ENCODE results near the gene FSIP1.
"Not testable (repeated sequence)": the region's sequence is repeated elsewhere in the genome, so short reads cannot be mapped to it uniquely, and the experiment has no call there.

The FSIP1 gene

DNA sequence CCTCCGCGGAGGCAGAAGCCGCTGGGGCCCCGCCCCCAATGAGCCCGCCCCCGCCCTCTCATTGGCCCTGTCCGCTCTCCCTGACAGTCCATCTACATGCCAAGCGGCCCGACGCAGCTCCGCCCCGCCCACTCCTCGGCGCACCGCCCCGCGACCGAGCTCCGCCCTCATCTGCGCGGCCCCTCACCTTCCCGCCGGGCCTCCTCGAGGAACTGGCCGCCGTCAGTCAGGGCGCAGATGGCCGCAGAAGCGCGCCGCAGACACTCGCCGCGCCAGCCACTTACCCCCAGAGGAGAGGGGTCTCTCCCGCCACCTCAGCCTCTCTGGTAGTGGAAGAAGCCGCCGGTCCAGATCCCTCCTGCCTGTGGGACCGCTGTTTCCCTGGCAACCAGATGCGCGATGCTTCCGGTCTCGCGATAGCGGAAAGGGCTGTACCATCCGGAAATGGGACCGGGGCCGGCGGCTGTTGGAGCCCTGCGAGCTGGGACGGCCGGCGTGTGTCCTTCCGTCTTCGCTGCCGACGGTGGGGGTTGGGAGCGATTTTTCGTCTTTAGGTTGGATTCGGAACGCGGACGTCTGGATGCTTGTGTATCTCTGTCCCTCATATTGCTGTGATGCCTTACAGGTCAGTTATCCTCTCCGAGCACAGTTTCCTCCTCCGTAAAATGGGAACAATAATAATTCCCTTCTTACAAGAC, at the start of gene FSIP1:
TSS of gene FSIP1 (minus strand) at position 401 of the 698 bp plus-strand sequence. CDS start 6,317 bp downstream, outside the sequence.
- peak; percentile 97 for DNase-seq (ENCODE audit: low spot score)

DNA sequence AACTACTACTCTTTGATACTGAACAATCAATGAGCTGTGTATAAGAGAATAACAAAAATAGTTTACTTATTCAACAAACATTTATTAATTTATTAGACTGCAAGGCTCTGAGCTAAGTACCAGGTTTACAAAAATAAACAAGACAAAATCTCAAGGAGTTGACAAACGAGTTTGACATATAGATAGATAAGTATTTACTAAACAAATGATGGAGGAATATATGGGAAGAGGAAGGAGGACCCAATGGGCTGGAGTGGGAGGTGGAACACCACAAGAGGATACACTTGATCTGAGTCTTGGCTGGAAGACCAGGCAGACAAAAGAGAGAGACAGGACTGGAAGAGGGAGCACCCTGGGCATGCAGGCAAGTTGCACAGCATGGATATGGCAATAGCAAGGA, 47.5 kb upstream of the FSIP1 start:
- DNase-seq (ENCODE audit: low spot score), result no peak

DNA sequence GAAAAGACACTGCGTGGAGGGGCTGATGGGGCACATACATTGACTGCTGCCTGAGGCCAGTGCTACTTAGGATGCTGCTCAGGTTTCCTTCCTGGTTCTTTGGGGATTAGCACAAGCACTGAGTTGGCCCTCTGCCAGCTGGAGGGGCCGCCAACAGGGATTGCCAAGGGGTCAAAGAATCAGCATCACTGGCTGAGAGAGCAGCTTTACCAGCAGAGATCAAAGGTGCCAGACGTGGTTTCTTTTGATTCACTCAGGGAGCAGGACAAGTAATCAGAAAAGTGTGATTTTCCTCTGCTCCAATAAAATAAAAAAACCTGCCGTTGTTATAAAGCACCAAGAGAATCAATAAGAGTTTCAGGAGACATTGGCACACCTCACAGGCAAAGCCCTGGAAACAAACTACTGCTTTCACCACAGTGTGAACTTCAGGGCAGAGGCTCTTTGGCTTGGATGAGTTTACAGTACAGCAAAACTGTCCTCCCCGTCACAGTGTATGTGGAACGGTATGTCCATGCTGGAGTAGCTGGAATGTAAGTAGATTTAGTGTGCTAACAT, 45.8 kb upstream of the FSIP1 start:
- DNase-seq (ENCODE audit: low spot score), result no peak

DNA sequence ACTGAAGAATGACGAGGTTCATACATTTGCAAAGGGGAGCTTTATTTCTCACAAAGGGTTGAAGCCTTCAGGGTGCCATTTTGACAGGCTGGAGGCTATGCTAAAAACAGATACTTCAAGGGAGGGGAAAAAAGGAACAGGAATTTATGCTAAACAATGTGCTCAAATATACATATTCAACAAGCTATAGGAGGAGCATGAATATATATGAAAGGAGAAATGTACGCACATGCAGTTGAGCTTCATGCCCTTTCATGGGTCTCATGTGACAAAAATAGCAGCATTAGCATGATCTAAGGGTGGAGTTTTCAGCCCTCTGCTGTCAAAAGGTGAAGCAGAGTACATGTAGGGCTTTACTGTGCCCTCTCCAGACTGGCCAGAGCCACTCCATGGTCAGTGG, 44.3 kb upstream of the FSIP1 start:
- no peak for DNase-seq (ENCODE audit: low spot score)

DNA sequence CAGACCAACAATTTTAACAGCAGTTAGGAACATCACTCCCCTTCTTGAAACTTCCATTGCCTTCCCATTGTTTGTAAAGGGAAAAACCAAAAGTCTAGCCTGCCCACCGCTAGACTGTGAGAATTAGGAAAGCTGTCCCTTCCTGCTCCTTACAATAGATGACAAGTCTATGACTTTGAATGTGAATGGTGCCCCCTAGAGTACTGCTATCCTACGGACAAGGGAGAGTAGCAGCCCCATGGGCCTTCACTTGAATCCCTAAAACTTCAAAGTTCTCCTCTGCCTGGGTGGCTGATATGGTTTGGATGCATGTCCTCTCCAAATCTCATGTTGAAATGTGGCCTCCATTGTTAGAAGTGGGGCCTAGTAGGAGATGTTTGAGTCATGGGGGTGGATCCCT, 41.0 kb upstream of the FSIP1 start:
- DNase-seq (ENCODE audit: low spot score), result no peak

DNA sequence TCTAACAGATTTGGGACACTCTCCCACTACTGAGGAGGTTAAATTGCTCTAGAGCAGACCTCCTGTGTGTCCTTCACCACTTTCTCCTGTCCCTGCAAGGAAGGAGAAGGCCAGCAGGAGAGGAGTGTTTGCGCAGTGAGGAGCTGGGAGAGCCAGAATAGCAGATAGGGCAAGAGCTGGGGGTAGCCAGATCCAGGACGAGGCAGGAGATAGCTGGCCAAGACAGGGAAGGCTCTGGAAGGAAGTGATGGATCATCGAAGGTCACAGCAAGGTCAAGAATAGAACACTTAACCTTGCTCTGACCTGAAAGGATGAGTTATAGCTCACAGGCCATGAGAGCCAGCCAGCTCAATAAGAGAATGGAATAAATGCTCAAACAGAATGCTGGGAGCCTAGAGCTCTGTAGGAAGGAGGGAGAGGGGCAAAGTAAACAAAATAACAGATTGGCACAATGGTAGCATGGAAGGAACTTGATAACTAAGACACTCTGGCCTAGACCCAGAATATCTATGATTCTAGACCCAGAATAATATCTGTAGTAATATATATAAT, 37.5 kb upstream of the FSIP1 start:
- DNase-seq (ENCODE audit: low spot score), result no peak

DNA sequence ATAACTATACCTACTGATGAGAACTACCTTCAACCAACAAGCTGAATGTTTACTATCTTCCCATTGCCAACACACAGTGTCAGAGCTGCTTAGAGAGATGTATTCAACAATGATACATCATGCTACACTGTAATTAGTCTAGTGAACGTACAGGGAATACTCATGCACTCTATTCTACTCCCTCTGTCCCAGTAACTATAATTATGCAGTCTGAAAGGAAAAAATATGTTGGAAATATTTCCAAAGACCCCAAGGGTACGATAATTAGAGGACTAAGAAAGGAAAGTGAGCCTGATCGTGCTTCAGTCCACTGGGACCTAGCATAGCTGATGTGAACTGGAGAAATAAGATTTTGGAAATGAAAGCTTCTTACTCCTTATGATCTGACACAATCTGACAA, 36.9 kb upstream of the FSIP1 start:
- DNase-seq (ENCODE audit: low spot score), result no peak

DNA sequence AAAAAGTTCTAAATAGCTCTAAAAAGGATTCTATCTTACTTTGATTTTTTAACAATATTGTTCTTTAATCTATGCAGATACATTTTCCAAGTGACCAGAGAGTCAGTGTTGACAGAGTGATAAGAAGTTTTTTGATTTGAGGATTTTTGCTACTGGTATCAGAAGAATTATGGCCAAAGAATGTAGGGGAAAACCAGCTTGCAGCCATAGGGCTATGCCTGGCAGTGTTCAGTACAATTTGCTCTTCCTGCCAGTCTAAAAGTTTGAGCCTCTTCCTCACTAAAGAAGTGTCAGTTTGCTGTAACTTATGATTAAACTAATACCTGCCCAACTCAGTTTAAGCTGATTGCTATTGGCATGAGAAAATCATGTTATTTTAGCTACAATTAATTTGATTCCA, 35.3 kb upstream of the FSIP1 start:
- DNase-seq (ENCODE audit: low spot score), result no peak

DNA sequence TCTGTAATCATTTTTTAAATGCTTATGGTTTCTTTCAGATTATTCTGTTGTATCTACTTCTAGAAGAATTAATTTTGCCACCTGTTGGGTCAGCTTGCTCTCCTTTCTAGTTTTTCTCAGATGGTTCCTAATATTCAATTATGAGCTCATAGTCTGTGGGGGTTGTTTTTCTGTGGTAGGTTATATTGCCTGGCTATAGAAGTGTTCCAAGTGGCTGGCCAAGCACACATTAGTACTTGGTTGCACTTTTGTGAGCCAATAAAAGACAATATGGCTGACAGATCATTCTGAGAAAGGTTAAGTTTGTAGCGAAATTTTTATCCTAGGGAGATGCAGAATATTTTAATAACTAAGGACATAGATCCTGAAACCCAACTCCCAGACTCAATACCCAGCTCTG, 31.8 kb upstream of the FSIP1 start:
- DNase-seq (ENCODE audit: low spot score), result no peak

DNA sequence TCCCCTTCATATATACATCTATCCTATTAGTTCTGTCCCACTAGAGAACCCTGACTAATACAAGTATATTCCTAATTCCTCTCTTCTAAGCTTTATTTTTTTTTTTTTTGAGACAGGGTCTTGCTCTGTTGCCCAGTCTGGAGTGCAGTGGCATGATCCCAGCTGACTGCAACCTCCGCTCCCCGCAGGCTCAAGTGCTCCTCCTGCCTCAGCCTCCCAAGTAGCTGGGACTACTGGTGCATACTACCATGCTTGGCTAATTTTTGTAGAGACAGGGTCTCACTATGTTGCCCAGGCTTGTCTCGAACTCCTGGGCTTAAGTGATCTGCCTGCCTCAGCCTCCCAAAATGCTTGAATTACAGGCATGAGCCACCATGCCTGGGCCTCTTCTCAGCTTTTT, 30.0 kb upstream of the FSIP1 start:
- DNase-seq (ENCODE audit: low spot score), result not testable (repeated sequence)

DNA sequence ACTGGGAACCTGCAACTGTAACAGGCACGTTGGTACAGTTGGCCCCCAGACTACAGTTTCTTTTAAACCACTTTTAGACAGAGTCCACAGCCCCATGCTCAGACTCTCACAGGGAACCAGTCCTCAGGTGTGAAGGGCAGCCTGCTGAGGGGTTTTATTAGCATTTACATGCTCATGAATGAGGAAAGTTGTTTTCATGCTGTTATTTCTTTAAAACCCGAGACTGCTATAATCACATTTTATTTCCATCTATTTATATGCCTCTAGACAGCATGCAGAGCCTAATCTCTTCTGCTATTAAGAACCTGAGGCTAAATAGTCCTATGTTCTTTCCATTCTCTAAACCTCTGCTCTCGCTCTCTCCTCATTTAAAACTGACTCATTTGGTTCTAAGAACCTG, 26.3 kb upstream of the FSIP1 start:
- DNase-seq (ENCODE audit: low spot score), result no peak

DNA sequence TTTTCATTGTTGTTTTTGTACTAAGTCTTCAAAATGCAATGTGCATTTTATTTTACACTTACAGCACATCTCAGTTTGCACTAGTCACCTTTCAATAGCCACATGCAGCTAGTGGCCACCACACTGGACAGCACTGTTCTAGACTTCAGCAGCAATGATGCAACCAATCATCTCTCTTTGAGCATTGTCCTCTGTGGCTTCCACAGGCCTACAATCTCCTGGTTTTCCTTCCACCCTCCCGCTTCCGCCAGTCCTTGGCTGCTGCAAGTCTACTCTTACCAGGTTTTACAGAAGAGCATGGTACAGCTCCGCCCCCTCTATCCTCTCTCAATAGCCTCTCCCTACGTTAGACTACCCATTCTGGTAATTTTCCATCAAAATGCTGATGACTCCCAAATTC, 25.1 kb upstream of the FSIP1 start:
- no peak for DNase-seq (ENCODE audit: low spot score)

DNA sequence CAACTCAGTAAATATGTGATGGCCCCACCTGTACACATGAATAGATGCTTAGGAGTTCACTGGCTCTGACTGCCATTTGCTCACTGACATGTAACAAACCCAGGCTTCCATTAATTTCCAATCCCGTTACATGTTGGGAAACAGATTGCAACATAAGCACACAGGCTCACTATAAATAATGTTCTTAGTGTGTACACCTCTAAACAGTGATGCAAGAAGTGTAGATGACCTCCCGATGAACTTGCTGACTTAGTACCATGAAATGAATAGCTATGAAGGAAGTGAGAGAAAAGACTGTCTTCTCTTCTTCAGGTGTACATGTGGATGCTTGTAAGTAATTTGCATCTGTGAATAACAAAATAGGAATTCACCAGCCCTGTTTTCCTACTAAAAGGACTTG, 21.4 kb upstream of the FSIP1 start:
- no peak for DNase-seq (ENCODE audit: low spot score)

DNA sequence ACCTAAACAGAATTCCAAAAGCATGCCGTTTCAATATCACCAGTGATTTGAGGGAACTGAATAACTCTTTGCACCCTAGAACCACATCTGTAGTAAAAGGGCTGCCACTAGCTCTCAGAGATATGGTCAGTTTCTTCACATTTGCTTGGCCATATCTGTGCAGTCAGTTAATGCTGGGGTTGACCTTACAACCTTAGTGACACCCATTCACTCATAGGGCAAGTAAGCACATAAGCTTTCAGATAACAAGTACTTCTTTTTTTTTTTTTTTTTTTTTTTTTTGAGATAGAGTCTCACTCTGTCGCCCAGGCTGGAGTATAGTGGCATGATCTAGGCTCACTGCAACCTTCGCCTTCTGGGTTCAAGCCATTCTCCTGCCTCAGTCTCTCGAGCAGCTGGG, 20.4 kb upstream of the FSIP1 start:
- no peak for DNase-seq (ENCODE audit: low spot score)

DNA sequence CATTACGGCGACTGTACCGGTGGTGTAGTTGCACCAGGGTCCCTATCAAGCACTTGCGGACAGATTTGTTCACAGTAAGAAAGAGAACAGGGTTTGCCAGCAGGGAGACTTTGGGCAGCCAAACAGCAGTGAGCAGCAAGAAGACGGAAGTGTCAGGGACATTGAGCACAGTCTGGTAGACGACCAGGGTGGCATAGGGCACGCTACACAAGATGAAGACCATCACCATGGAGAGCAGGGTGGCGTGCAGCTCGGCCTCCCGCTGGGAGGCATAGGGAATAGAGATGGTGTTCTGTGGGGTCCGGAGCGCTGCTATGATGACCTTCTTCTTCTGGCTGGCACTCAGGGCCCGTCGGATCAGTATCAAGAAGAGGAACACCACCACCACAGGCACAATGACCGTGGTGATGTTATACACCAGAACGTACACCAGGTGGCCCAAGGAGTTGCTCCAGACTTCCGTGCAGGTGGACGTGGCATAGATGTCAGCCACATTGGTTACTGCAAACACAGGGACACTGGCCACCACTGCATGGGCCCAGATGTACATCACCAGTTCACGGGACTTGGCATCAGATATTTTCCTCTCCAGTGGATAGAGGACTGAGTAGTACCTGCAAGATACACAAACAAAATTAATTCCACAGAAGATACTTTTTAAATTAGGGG, 19.1 kb upstream of the FSIP1 start:
- DNase-seq (ENCODE audit: low spot score), result no peak

DNA sequence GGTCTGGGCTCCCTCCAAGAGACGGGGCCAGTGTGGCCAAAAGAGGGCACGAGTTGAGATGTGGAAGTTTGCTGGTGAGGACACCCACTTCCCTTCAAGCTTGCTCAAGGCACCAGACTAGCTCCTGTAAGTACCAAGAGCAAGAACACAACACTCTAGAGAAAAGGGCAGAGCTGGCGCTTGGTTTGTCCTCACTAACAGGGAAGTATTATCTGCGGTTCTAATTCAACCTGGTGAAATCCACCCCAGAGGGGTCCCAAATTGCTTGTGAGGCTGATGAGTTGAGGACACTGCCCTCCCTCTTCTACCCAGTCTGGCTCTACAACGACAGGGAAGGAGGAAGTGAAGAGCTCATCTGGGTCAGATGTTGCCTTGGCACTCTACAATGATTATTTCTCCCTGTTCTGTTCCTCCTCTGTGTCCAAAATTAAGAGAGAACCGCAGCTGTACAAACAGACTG, 16.9 kb upstream of the FSIP1 start:
- no peak for DNase-seq (ENCODE audit: low spot score)

DNA sequence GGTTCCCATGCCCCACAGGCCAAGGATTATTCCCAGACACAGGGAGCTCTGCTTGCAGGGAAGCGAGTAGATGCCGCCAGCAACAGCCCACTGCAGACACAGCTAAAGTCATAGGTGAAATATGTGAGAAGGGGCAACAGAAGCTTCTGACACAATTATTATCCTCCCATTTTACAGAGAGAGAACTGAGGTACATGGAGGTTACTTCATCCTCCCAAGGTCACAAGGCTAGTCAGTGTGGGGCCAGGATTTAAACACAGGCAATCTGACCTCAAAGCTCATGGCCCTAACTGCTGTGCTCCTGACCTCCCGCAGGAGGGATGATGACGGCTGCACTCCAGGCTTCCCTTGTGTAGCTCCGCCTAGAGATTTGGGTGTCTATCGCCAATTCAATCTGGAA, 15.7 kb upstream of the FSIP1 start:
- DNase-seq (ENCODE audit: low spot score), result no peak

DNA sequence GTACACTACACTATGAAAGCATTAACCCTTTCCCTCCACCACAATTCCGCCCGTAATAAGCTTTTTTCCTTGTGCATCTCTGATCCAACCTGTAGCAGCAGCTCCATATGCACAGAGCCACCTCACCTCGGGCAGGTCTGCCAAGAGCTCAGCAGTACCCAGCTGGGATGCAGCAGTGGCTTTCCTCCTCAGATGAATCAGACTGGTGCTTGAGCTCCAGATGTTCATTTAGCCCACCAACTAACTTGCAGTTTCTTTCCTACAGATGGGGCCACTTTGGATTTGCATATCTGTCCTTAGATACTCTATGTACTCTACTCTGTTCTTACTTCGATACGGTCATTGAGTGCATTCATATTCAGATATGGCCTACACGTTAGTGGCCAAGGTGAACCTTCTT, 14.8 kb upstream of the FSIP1 start:
- DNase-seq (ENCODE audit: low spot score), result no peak

DNA sequence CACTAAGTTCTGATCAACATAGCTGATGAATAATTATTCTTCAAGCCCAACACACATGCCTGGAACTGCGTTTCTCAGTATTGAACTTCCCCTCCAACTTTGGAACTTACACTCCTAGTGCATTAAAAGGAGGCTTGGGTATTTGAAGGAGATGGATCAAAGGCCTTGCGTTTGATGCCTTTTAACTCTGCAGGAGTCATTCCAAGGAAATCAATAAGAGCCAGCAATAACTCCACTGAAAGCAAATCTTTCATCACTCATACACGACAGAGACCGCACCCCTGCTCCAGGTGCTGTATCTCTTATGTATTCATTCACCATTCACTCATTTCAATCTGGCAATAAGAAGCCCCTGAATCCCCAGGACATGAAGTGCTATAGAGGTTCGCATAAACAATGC, 14.0 kb upstream of the FSIP1 start:
- DNase-seq (ENCODE audit: low spot score), result no peak

DNA sequence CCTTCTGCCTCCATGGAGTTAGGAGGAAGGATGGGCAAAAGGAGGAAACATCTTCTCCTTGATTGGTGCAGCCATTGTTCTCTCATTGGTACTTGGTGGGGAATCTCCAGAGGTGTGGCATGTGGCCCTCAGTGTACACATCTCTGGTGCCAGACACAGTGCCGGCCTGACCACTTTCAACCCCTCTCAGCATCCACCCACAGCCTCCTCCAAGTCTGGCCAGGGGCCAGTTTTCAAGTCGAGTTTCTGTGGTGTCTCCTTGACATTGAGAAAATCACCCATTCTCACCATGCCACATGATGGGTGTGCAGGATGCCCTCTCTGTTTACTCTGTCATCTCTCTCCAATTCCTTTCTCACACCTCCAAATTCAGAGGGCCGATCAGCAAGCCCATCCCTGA, 12.8 kb upstream of the FSIP1 start:
- DNase-seq (ENCODE audit: low spot score), result no peak

DNA sequence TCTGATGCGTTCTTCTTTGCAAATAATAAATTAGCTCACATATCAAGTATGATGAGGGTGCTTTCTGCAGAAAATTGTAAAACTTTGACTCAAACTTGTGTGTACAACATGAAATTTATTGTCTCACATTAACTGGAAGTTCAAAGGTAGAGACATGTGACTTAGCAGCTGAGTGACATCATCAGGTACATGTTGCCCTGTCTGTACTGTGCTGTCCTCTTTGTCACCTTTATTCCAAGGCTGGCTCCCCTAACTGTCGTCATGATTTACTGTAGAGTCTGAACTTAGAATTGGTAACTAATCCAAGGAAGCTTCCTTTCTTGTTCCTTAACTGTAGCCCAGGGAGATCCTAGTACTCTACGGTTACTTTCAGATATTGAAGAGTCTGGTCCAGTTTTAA, 12.3 kb upstream of the FSIP1 start:
- no peak for DNase-seq (ENCODE audit: low spot score)

DNA sequence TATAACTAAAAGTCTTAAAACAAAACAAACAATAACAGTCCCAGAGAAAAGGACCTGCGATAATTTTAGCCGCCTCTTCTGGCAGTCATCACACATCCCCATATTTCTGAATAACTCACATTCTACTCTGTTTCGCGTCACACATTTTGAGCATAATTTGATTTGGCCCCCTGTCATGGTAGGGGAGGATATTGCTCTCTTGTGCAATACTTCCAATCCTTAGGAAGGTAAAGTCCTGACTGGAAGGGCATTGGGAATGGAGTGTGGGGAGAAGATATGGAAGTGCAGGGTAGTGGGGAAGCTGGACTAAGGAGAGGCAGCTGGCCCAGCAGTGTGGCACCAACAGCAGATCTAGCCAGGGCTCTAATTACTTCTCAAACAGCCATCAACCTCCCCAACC, 11.3 kb upstream of the FSIP1 start:
- DNase-seq (ENCODE audit: low spot score), result no peak

DNA sequence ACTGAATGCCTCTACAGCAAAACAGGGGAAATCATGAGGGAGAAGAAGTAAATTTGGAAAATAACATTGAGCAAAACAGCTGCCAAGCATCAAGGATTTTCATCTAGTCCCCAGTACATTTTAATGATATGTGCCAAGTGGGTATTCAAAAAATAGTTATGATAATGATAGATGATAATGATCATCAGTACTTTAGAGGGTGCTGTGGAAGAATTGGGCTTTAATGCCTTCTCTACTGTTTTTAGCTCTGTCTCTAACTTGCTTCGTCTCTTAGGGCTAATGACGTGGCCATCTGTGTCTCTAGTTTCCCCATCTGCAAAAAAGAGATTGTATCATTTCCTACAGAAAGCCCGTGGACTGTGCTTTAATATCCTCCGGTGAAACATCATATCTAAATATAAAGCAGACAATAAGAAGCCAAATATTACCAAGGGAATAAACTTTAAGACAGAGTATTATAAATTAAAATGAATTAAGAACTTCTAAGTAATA, 10.2 kb upstream of the FSIP1 start:
- DNase-seq (ENCODE audit: low spot score), result no peak

Measured in AG08396 (cell line).